Activated CD4-positive, alpha-beta memory T cell treated with anti-CD3 and anti-CD28 coated beads for 36 hours (primary cell): ENCODE measurements around the gene RAB10. TPM values are rescaled to one million over a fixed set of nuclear protein-coding genes. Genes with fewer than 3 reads are reported as not detected.
"Not testable (repeated sequence)": the region's sequence is repeated elsewhere in the genome, so short reads cannot be mapped to it uniquely, and the experiment has no call there.

ENCODE experiments used
- CTCF ChIA-PET: fragments of 350-600 bp; sonication (Branson Sonifier 250); formaldehyde crosslinking; loops from one replicate; lab custom pipeline; 2021; ENCODE audit warnings: antibody characterized with exemption, inconsistent platforms; lab: Charles Lee
- POLR2A ChIA-PET: fragments of 350-600 bp; sonication (Branson Sonifier 250); formaldehyde crosslinking; loops from one replicate; lab custom pipeline; 2021; ENCODE audit warnings: antibody characterized with exemption; lab: Charles Lee
- DNase-seq: peaks from one replicate; pipeline ENCODE4 v3.0.0-alpha.2; 2020
- H3K27ac Mint-ChIP-seq: one replicate; pipeline ENCODE4 v1.8.0; 2021; ENCODE audit warnings: mixed read lengths
- H3K27me3 Mint-ChIP-seq: one replicate; pipeline ENCODE4 v1.8.0; 2021; ENCODE audit warnings: mixed read lengths
- H3K36me3 Mint-ChIP-seq: one replicate; pipeline ENCODE4 v1.8.0; 2021; ENCODE audit warnings: mixed read lengths
- H3K4me1 Mint-ChIP-seq: one replicate; pipeline ENCODE4 v1.8.0; 2021; ENCODE audit warnings: low read depth, mixed read lengths
- H3K4me3 Mint-ChIP-seq: one replicate; pipeline ENCODE4 v1.8.0; 2021; ENCODE audit warnings: mild to moderate bottlenecking, mixed read lengths
- H3K9me3 Mint-ChIP-seq: one replicate; pipeline ENCODE4 v1.8.0; 2021; ENCODE audit warnings: mixed read lengths
- intact Hi-C: fragments of 100-400 bp; cut with micrococcal nuclease; formaldehyde crosslinking; loops from one replicate; pipeline ENCODE4 v1.15.1; 2023
- total RNA-seq, 2 experiments: library from RNA; stranded (reverse); gene quantifications; one replicate each; pipeline ENCODE4 v1.2.3, GENCODE V29; 2021

RAB10 gene
- total RNA-seq, 2 experiments from 2014 or later, result 110 to 119 TPM

DNA sequence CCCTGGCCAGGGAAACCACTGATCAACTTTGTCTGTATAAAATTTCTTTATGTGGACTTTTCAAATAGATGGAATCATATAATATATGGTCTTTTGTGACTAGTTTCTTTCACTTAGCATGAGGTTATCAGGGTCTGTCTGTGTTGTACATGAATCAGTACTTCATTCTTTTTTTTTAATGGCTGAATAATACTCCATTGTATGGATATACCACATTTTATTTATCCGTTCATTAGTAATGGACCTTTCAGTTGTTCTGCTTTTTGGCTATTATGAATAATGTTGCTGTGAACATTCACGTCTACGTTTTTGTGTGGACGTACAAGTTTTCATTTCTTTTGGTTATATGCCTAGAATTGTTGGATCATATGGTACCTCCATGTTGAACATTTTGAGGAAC, 69.9 kb downstream of the RAB10 start:
- no peak overlapping the region for H3K4me3 Mint-ChIP-seq
- peaks cover 25% of the 10 kb centered on the region for H3K36me3 Mint-ChIP-seq
- ChIA-PET POLR2A (no interaction called here), CTCF (no interaction called here)
- H3K27me3 Mint-ChIP-seq, result no peaks in the 10 kb centered on the region
- no peak overlapping the region for H3K27ac Mint-ChIP-seq
- no peak for DNase-seq
- intact Hi-C loops, result no loop called here
- H3K4me1 Mint-ChIP-seq, result peaks cover 5% of the 10 kb centered on the region
- H3K9me3 Mint-ChIP-seq, result no peaks in the 10 kb centered on the region

DNA sequence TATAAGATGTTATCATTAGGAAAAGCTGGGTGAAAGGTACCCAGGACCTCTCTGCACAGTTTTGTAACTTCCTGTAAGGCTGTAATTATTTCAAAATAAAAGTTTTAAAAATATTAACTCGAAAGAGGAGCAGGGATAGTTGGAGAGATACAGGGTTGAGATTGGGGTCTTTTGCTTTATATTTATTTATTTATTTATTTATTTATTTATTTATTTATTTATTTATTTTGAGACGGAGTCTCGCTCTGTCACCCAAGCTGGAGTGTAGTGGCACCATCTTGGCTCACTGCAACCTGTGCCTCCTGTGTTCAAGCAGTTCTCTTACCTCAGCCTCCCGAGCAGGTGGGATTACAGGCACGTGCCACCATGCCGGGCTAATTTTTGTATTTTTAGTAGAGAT, 74.8 kb downstream of the RAB10 start:
- H3K27ac Mint-ChIP-seq, DNase-seq, H3K4me1 Mint-ChIP-seq, H3K27me3 Mint-ChIP-seq, H3K9me3 Mint-ChIP-seq, CTCF ChIA-PET, intact Hi-C loops, H3K4me3 Mint-ChIP-seq, POLR2A ChIA-PET: not testable (repeated sequence)
- H3K36me3 Mint-ChIP-seq, result peaks cover 25% of the 10 kb centered on the region

DNA sequence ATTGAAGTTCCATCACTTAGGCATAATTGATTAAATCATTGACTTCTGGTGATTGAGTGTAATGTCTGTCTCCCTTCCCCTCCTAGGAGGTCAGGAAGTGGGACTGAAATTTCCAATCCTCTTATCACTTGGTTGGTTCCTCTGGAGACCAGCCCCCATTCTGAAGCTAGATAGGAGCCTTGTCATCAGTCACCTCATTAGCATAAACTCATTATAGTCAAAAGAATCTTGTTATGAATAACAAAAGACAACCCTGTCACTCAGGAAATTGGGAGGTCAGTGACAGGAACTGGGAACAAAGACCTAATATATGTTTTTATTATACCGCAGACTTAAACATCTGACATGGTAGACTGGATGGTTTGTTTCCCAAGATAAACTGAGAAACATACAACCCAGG, 78.3 kb downstream of the RAB10 start:
- Mint-ChIP-seq H3K9me3 (no peaks in the 10 kb centered on the region), H3K27ac (no peak overlapping the region), H3K27me3 (no peaks in the 10 kb centered on the region), H3K4me3 (no peak overlapping the region), H3K4me1 (peaks cover 8% of the 10 kb centered on the region), H3K36me3 (peaks cover 21% of the 10 kb centered on the region)
- no peak for DNase-seq
- ChIA-PET POLR2A (no interaction called here), CTCF (interaction anchor here (1.0 kb wide), 1 partner anchor 24 kb away, joined by 3 read pairs; no protein-coding TSS in a partner anchor)
- intact Hi-C loops, result no loop called here

DNA sequence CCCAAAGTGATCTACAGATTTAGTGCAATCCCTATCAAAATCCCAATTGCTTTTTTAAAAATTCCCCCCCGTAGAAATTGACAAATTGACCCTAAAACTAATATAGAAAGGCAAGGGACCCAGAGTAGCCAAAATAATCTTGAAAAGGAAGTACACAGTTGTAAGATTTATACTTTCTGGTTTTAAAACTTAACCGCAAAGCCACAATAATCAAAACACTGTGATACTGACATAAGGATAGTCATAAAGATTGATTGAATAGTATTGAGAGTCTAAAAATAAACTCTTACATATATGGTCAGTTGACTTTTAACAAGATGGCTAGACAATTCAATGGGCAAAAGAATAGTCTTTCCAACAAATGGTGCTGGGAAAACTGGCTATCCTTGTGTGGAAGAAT, 80.3 kb downstream of the RAB10 start:
- no peak overlapping the region for H3K27ac Mint-ChIP-seq
- H3K9me3 Mint-ChIP-seq, result no peaks in the 10 kb centered on the region
- no peak overlapping the region for H3K4me3 Mint-ChIP-seq
- H3K4me1 Mint-ChIP-seq, result peaks cover 8% of the 10 kb centered on the region
- H3K27me3 Mint-ChIP-seq, result no peaks in the 10 kb centered on the region
- CTCF ChIA-PET, result no interaction called here
- intact Hi-C loops, result no loop called here
- no peak for DNase-seq
- POLR2A ChIA-PET, result no interaction called here
- peaks cover 21% of the 10 kb centered on the region for H3K36me3 Mint-ChIP-seq

DNA sequence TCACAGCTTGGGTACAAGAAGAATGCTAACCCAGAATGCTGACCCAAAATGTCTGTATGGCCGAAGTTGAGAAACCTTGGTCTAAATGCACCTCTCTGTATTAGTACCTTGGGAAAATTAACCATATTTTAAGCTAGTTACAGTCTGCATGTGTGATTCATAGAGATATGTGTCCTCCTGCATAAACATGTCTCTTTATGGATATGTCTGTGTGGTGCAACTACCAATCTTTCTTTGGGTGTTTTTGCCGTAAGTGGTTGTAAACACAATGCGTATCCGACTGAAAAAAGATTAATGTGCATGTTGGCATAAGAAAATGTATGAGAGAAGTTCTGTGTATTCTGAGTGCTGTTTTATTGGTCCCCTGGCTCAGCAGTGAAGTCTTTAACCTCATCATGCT, 84.8 kb downstream of the RAB10 start:
- Mint-ChIP-seq H3K9me3 (no peaks in the 10 kb centered on the region), H3K4me3 (no peak overlapping the region), H3K27me3 (no peaks in the 10 kb centered on the region), H3K36me3 (peaks cover 4% of the 10 kb centered on the region), H3K27ac (no peak overlapping the region), H3K4me1 (peaks cover 7% of the 10 kb centered on the region)
- POLR2A ChIA-PET, result no interaction called here
- CTCF ChIA-PET, result interaction anchor here (1.1 kb wide), 1 partner anchor 66 kb away, joined by 3 read pairs; no protein-coding TSS in a partner anchor
- no peak for DNase-seq
- intact Hi-C loops, result no loop called here

DNA sequence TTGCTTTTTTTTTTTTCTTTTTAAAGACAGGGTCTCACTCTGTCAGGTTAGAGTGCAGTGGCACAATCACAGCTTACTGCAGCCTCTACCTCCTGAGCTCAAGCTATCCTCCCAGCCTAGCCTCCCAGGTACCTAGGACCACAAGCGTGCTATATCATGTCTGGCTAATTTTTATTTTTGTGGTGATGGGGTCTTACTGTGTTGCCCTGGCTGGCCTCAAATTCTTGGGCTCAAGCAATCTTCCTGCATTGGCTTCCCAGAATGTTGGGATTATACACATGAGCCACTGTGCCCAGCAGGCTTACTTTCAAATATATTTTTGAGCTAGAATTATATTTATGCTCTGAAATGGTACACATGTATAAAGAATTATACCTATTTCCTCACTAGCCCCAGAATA, 85.6 kb downstream of the RAB10 start:
- ChIA-PET POLR2A (no interaction called here), CTCF (interaction anchor here (1.1 kb wide), 1 partner anchor 65 kb away, joined by 3 read pairs; no protein-coding TSS in a partner anchor)
- Mint-ChIP-seq H3K4me3 (no peak overlapping the region), H3K27me3 (no peaks in the 10 kb centered on the region), H3K4me1 (peaks cover 5% of the 10 kb centered on the region), H3K36me3 (peaks cover 2% of the 10 kb centered on the region), H3K27ac (no peak overlapping the region), H3K9me3 (no peaks in the 10 kb centered on the region)
- no peak for DNase-seq
- intact Hi-C loops, result no loop called here

DNA sequence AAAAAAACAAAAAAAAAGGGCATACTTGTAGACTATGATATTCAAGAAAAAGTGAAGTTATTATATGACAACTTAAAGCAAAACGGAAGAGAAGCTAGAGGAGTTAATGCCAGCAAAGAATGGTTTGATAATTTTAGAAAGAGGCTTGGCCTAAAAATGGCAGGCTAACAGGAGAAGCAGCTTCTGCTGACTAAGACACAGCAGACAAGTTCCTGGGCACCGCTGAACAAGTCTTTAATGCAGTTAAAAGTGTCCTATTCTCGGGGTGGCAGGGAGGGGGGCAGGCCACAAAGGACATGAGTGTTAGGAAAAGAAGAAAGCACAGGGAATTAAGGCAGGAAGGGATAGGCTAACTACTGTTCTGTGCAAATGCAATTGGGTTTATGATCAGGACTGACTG, 88.7 kb downstream of the RAB10 start:
- H3K9me3 Mint-ChIP-seq, result no peaks in the 10 kb centered on the region
- POLR2A ChIA-PET, result interaction anchor here (0.6 kb wide), 1 partner anchor 10 kb away, joined by 3 read pairs; no protein-coding TSS in a partner anchor
- H3K36me3 Mint-ChIP-seq, result no peaks in the 10 kb centered on the region
- intact Hi-C loops, result no loop called here
- CTCF ChIA-PET, result no interaction called here
- no peak overlapping the region for H3K27ac Mint-ChIP-seq
- no peaks in the 10 kb centered on the region for H3K27me3 Mint-ChIP-seq
- peaks cover 5% of the 10 kb centered on the region for H3K4me1 Mint-ChIP-seq
- no peak overlapping the region for H3K4me3 Mint-ChIP-seq
- no peak for DNase-seq

DNA sequence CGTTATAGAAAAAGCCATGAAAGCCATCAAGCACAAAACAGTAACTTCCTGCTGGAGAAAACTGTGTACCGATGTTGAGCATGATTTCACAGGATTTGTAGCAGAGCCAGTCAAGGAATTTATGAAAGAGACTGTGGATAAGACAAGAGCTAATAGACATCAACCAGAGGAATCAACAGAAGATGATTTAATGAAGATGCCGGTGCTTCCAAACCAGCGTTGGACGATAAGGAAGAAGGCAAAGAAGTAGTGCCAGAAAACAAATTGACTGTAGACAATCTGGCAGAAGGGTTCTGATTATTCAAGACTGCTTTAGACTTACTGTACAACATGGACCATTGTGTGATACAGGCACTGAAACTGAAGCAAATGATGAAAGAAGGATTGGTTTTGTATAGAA, 89.5 kb downstream of the RAB10 start:
- ChIA-PET CTCF (no interaction called here), POLR2A (no interaction called here)
- intact Hi-C loops, result no loop called here
- Mint-ChIP-seq H3K9me3 (no peaks in the 10 kb centered on the region), H3K36me3 (peaks cover 4% of the 10 kb centered on the region), H3K27me3 (no peaks in the 10 kb centered on the region), H3K4me1 (peaks cover 5% of the 10 kb centered on the region), H3K4me3 (no peak overlapping the region), H3K27ac (no peak overlapping the region)
- no peak for DNase-seq

DNA sequence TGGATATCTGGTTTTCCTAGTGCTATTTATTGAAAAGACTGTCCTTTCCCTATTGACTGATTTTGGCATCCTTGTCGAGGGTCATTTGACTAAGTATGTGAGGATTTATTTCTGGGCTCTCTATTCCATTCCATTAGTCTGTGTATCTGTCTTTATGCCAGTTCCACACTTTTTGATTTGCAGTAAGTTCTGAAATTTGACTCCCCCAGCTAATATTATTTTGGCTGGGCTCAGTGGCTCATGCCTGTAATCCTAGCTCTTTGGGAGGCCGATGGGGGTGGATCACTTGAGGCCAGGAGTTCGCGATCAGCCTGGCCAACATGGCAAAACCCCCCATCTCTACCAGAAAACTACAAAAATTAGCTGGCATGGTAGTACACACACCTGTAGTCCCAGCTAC, 92.2 kb downstream of the RAB10 start:
- intact Hi-C loops, result no loop called here
- Mint-ChIP-seq H3K27ac (no peak overlapping the region), H3K9me3 (no peaks in the 10 kb centered on the region), H3K36me3 (peaks cover 8% of the 10 kb centered on the region), H3K4me1 (peaks cover 9% of the 10 kb centered on the region), H3K27me3 (no peaks in the 10 kb centered on the region), H3K4me3 (no peak overlapping the region)
- CTCF ChIA-PET, result interaction anchor here (1.0 kb wide), 2 partner anchors 92 to 175 kb away, joined by 3 read pairs; partner anchors contain the start of gene RAB10
- no peak for DNase-seq
- POLR2A ChIA-PET, result no interaction called here

DNA sequence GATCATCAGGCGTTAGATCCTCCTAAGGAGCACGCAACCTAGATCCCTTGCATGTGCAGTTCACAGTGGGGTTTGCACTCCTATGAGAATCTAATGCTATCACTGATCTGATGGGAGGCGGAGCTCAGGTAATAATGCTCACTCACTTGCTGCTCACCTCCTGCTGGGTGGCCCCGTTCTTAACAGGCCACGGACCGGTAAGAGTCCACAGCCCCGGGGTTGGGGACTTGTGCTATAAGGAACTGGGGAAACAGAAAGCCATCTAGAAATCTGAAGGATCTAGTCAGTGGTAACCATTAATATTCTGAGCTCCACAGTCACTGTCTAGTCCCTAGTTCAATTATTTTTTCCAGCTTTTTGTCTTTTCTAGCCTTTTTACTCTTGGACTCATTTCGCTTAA, 94.3 kb downstream of the RAB10 start:
- peaks cover 8% of the 10 kb centered on the region for H3K36me3 Mint-ChIP-seq
- no peak for DNase-seq
- peaks cover 9% of the 10 kb centered on the region for H3K4me1 Mint-ChIP-seq
- H3K27ac Mint-ChIP-seq, result no peak overlapping the region
- ChIA-PET CTCF (interaction anchor here (1.1 to 1.4 kb wide), 2 partner anchors 40 to 137 kb away, joined by 3 to 5 read pairs; no protein-coding TSS in a partner anchor), POLR2A (no interaction called here)
- H3K9me3 Mint-ChIP-seq, result no peaks in the 10 kb centered on the region
- no peaks in the 10 kb centered on the region for H3K27me3 Mint-ChIP-seq
- intact Hi-C loops, result no loop called here
- H3K4me3 Mint-ChIP-seq, result no peak overlapping the region

DNA sequence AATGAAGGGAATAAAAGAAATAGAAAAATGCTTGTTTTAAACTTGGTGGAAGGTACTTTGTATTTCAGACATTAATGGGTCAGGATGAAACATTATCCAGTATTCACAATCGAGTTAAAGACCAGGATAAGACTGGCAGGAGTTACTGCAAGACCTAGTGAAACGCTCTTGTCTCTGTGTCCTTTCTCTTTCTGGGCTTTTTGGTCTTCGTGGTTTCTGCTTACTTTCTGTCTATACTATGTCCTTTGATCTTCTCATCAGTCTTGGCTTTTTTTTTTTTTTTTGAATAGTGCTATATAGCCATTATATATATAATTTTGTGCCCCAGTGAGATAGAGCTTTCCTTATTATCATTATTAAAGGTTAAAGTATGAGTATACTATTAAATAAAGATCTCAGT, 96.9 kb downstream of the RAB10 start:
- no peak overlapping the region for H3K27ac Mint-ChIP-seq
- peaks cover 12% of the 10 kb centered on the region for H3K36me3 Mint-ChIP-seq
- intact Hi-C loops, result no loop called here
- CTCF ChIA-PET, result no interaction called here
- H3K27me3 Mint-ChIP-seq, result no peaks in the 10 kb centered on the region
- POLR2A ChIA-PET, result no interaction called here
- H3K9me3 Mint-ChIP-seq, result no peaks in the 10 kb centered on the region
- H3K4me3 Mint-ChIP-seq, result no peak overlapping the region
- no peak for DNase-seq
- peaks cover 7% of the 10 kb centered on the region for H3K4me1 Mint-ChIP-seq

DNA sequence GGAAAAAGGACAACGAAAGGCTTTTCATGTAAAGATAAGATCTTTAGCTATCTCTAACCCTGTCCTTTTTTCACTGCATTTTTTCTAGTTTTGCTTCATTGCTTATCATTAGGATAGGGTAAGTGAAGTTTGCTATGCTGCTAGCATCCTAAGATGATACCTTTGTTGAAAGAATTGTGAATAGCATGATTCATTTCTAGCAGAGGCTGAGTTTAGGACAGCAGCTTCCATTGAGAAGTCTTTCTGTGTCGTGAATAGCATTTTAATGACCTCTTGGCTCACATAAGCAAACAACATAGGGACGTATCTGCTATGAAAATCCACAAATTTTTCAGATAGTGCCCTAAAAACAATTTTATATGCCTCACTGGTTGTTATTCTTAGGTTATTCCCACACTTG, 102.6 kb downstream of the RAB10 start:
- DNase-seq, result no peak
- ChIA-PET CTCF (interaction anchor here (1.6 to 1.8 kb wide), 2 partner anchors 48 to 145 kb away, joined by 4 to 5 read pairs; no protein-coding TSS in a partner anchor), POLR2A (no interaction called here)
- Mint-ChIP-seq H3K9me3 (no peaks in the 10 kb centered on the region), H3K27me3 (no peaks in the 10 kb centered on the region), H3K36me3 (peaks cover 5% of the 10 kb centered on the region), H3K4me1 (peaks cover 2% of the 10 kb centered on the region), H3K4me3 (no peak overlapping the region), H3K27ac (no peak overlapping the region)
- intact Hi-C loops, result no loop called here
